ENCODE data around the gene THOP1.

Gene THOP1

GRCh38 chr19:2854849-2855248 lies 69.5 kb downstream of the THOP1 start:
- DNase-seq (ENCODE audit: low read depth in 2 of 2) = no peak

DNA sequence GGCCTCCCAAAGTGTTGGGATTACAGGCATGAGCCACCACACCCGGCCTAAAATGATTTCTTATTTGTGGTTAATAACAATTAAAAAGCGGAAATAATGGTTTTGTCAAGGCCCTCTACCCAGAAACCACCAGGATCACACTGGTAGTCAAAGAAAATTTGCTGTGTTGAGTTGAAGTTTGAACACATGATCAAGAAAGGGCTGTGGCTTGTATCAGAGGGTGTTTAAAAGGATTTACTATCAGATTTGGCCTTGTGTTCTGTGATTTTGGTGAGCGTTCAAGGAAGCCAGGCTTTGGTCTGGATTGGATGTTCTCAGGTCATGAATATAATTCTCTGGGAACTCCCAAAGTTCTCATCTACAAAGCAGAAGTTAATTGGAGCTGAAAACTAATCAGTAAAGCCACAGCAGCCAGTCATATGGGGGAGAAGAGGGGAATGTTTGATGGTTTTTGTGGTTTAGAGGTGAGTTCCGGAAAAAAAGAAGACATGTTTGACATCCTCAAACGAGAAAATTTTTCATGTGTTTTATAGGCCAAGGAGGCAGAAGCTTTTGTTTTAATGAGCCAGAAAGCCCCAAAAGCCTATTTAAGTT lies 71.3 kb downstream of the THOP1 start:
- no peak for DNase-seq (ENCODE audit: low read depth in 2 of 2)

GRCh38 chr19:2858864-2859263 lies 73.6 kb downstream of the THOP1 start:
- no peak for DNase-seq (ENCODE audit: low read depth in 2 of 2)

GRCh38 chr19:2863816-2864215 lies 78.5 kb downstream of the THOP1 start:
- no peak for DNase-seq (ENCODE audit: low read depth in 2 of 2)
